Hepatocyte (in vitro differentiated cells): ENCODE measurements around the gene COQ10B.

ENCODE experiments used
- EZH2 ChIP-seq: fragments of 200-600 bp; sonication (generic); IDR thresholded peaks from 2 replicates; pipeline ENCODE4 v1.6.1; 2016; ENCODE audit warnings: antibody characterized with exemption, mild to moderate bottlenecking, borderline replicate concordance
- TF ChIP-seq, protein P1 (sequence below): fragments of 200-600 bp; sonication (generic); IDR thresholded peaks from 2 replicates; pipeline ENCODE4 v1.5.1; 2016; ENCODE audit warnings: antibody characterized with exemption, mild to moderate bottlenecking; ENCODE audit not compliant: poor library complexity

DNA sequence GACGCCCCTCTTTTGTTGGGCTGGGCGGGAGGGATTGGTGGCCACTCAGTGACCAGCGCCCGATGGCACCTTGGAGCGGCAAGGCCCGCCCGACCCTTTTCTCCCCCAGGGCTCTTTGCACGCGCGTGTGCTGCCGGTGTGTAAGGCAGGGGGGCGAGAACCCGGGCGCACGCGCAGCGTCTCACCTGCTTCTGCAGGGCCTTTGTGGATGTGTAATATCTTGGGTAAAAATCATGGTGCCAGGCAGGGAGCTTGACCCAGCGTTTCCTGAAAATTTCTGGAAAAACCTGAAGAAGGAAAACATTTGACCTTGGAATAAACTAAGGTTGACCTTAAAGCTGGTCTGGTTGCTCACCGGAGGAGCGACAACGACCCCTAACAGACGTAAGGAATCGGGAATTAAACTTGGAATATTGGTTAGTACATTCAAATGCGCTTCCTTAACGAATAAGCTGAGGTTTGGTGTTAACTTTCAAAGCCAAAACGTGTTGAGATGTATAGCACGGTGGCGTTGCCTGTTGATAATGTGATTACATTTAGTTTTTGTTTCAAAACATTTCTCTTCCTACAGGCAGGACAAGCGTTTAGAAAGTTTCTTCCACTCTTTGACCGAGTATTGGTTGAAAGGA lies 47.3 kb downstream of the COQ10B start:
- TF ChIP-seq, protein P1, sequence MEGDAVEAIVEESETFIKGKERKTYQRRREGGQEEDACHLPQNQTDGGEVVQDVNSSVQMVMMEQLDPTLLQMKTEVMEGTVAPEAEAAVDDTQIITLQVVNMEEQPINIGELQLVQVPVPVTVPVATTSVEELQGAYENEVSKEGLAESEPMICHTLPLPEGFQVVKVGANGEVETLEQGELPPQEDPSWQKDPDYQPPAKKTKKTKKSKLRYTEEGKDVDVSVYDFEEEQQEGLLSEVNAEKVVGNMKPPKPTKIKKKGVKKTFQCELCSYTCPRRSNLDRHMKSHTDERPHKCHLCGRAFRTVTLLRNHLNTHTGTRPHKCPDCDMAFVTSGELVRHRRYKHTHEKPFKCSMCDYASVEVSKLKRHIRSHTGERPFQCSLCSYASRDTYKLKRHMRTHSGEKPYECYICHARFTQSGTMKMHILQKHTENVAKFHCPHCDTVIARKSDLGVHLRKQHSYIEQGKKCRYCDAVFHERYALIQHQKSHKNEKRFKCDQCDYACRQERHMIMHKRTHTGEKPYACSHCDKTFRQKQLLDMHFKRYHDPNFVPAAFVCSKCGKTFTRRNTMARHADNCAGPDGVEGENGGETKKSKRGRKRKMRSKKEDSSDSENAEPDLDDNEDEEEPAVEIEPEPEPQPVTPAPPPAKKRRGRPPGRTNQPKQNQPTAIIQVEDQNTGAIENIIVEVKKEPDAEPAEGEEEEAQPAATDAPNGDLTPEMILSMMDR = no peak
- no peak for TF ChIP-seq EZH2
